Measurements from ENCODE around the gene ZNF362.

GRCh38 chr1:33273406-33273805, 17.1 kb downstream of the ZNF362 start:
- no peak for TF ChIP-seq NFIC (IDR thresholded peaks at IDR 0.05)
- no peak for TF ChIP-seq RAD21 (IDR thresholded peaks at IDR 0.05; ENCODE audit: low read depth)
- TF ChIP-seq CREB1 (IDR thresholded peaks at IDR 0.05; ENCODE audit: low read depth): no peak
- no peak for TF ChIP-seq TAF1 (IDR thresholded peaks at IDR 0.05; ENCODE audit: low read depth)
- TF ChIP-seq TEAD4 (IDR thresholded peaks at IDR 0.05): no peak
- no peak for TF ChIP-seq YY1 (IDR thresholded peaks at IDR 0.05; ENCODE audit: low read depth)
- no peak for TF ChIP-seq EP300 (IDR thresholded peaks at IDR 0.05; ENCODE audit: borderline replicate concordance)

Measured in Ishikawa (cell line).